ENCODE measurements around the gene CALU.

Gene CALU

GRCh38 chr7:128739048-128739962 lies at the start of gene CALU:
Gene CALU, plus strand, starts transcription at chr7:128739359. Its CDS starts 9,225 bp downstream, at chr7:128748584.
- peak; percentile 95 for DNase-seq (ENCODE audit: low spot score)

GRCh38 chr7:128691227-128691626 lies 47.9 kb upstream of the CALU start:
- no peak for DNase-seq (ENCODE audit: low spot score)

GRCh38 chr7:128692623-128693270 lies 46.4 kb upstream of the CALU start:
- no peak for DNase-seq (ENCODE audit: low spot score)

GRCh38 chr7:128693373-128694015 lies 45.7 kb upstream of the CALU start:
- no peak for DNase-seq (ENCODE audit: low spot score)

GRCh38 chr7:128694738-128695137 lies 44.4 kb upstream of the CALU start:
- no peak for DNase-seq (ENCODE audit: low spot score)

- DNase-seq (ENCODE audit: low spot score): peak; percentile 28
These were observed 41.8 kb upstream of the CALU start for GRCh38 chr7:128697302-128697905.

GRCh38 chr7:128699196-128699712 lies 39.9 kb upstream of the CALU start:
- DNase-seq (ENCODE audit: low spot score): no peak

GRCh38 chr7:128699895-128700294 lies 39.3 kb upstream of the CALU start:
- no peak for DNase-seq (ENCODE audit: low spot score)

GRCh38 chr7:128701062-128701785 lies 37.9 kb upstream of the CALU start:
- no peak for DNase-seq (ENCODE audit: low spot score)

- no peak for DNase-seq (ENCODE audit: low spot score)
These were observed 35.4 kb upstream of the CALU start for GRCh38 chr7:128703609-128704241.

- no peak for DNase-seq (ENCODE audit: low spot score)
These were observed 33.2 kb upstream of the CALU start for GRCh38 chr7:128705891-128706333.

GRCh38 chr7:128707752-128708151 lies 31.4 kb upstream of the CALU start:
- DNase-seq (ENCODE audit: low spot score): no peak

- no peak for DNase-seq (ENCODE audit: low spot score)
These were observed 30.9 kb upstream of the CALU start for GRCh38 chr7:128708235-128708634.

GRCh38 chr7:128708824-128709223 lies 30.3 kb upstream of the CALU start:
- DNase-seq (ENCODE audit: low spot score): no peak

GRCh38 chr7:128710481-128710880 lies 28.7 kb upstream of the CALU start:
- DNase-seq (ENCODE audit: low spot score): no peak

GRCh38 chr7:128713794-128714193 lies 25.4 kb upstream of the CALU start:
- no peak for DNase-seq (ENCODE audit: low spot score)

GRCh38 chr7:128714701-128715495 lies 24.3 kb upstream of the CALU start:
- peak; percentile 38 for DNase-seq (ENCODE audit: low spot score)

GRCh38 chr7:128718967-128719642 lies 20.1 kb upstream of the CALU start:
- DNase-seq (ENCODE audit: low spot score): no peak

- DNase-seq (ENCODE audit: low spot score): no peak
These were observed 17.8 kb upstream of the CALU start for GRCh38 chr7:128721376-128721775.
